HCT116 (cell line): Measurements from ENCODE around the gene KAZN. TPM values are rescaled to one million over a fixed set of nuclear protein-coding genes. Genes with fewer than 3 reads are reported as not detected.

Source experiments
- ATAC-seq: fragments of 200-7000 bp; cut with Tn5 transposase; 2 replicates; pipeline ENCODE4 v1.9.1; 2020; ENCODE audit warnings: mild to moderate bottlenecking, moderate library complexity
- BruUV-seq: library from RNA; stranded (reverse); fragments of 400-500 nt; replicated peaks from 2 replicates; lab custom pipeline; 2021; lab: Mats Ljungman, UMichigan
- CTCF ChIA-PET: fragments of 300-600 bp; sonication (Branson Sonifier 250); formaldehyde crosslinking; loops from one replicate; lab custom pipeline; 2021; ENCODE audit warnings: antibody characterized with exemption; lab: Charles Lee
- POLR2A ChIA-PET: fragments of 300-600, 350-600 bp; sonication (Branson Sonifier 250); formaldehyde crosslinking; loops from one replicate; lab custom pipeline; 2021; ENCODE audit warnings: antibody characterized with exemption; lab: Charles Lee
- RAD21 ChIA-PET, 2 experiments: fragments of 300-600 bp; sonication (Branson Sonifier 250); formaldehyde crosslinking; loops; one replicate each; lab custom pipeline; 2023; ENCODE audit warnings: low total read pairs in 2 of 2; ENCODE audit not compliant: uncharacterized antibody in 2 of 2, unreplicated experiment in 2 of 2, low non-redundant PET in 1 of 2; lab: Charles Lee
- DNase-seq: peaks from one replicate; pipeline ENCODE4 v3.0.0-alpha.2; 2010; ENCODE audit warnings: low read depth, low spot score
- H2AFZ ChIP-seq: fragments of 200-600 bp; shearing (Covaris generic), sonication (generic); 2 replicates; pipeline ENCODE4 v1.6.1; 2017; ENCODE audit warnings: low read depth, mixed run types, mixed read lengths, antibody characterized with exemption, low read length; ENCODE audit not compliant: poor library complexity, severe bottlenecking
- H3K27ac ChIP-seq: 2 replicates; pipeline ENCODE4 v1.5.1; 2012; ENCODE audit warnings: low read depth, low read length
- H3K27me3 ChIP-seq: fragments of 200-600 bp; sonication (generic); 2 replicates; pipeline ENCODE4 v1.6.1; 2016; ENCODE audit warnings: mixed run types, low read length, mixed read lengths; ENCODE audit not compliant: insufficient read depth
- H3K36me3 ChIP-seq, 2 experiments: fragments of 200-500 bp in 1 of 2; fragments of 200-600 bp in 1 of 2; sonication (Bioruptor generic) in 1 of 2; sonication (generic) in 1 of 2; 2 replicates each; pipeline versions ENCODE4 v1.5.1 to v1.6.1; 2014 to 2016; ENCODE audit warnings: low read length in 2 of 2, inconsistent platforms in 1 of 2, mixed read lengths in 1 of 2, mixed run types in 1 of 2; ENCODE audit not compliant: insufficient read depth in 2 of 2, control insufficient read depth in 1 of 2
- H3K4me1 ChIP-seq, 2 experiments: fragments of 200-600 bp in 1 of 2; sonication (generic) in 1 of 2; 2 replicates each; pipeline versions ENCODE4 v1.5.1 to v1.6.1; 2012 to 2017; ENCODE audit warnings: low read length in 2 of 2, inconsistent platforms in 1 of 2, mild to moderate bottlenecking in 1 of 2, mixed read lengths in 1 of 2, mixed run types in 1 of 2, moderate library complexity in 1 of 2; ENCODE audit not compliant: insufficient read depth in 2 of 2, control insufficient read depth in 1 of 2
- H3K4me2 ChIP-seq: fragments of 200-600 bp; sonication (generic); 2 replicates; pipeline ENCODE4 v1.6.1; 2017; ENCODE audit warnings: mixed run types, low read length, mixed read lengths
- H3K4me3 ChIP-seq, 2 experiments: fragments of 200-600 bp in 1 of 2; sonication (generic) in 1 of 2; replicated peaks in 1 of 2; 2 replicates each; pipeline ENCODE4 v1.5.1; 2011 to 2016; ENCODE audit warnings: low read length in 2 of 2, control low read depth in 1 of 2, low read depth in 1 of 2, mild to moderate bottlenecking in 1 of 2, mixed read lengths in 1 of 2, mixed run types in 1 of 2
- H3K79me2 ChIP-seq: fragments of 200-600 bp; sonication (generic); 2 replicates; pipeline ENCODE4 v1.6.1; 2017; ENCODE audit warnings: mild to moderate bottlenecking, mixed run types, low read length, moderate library complexity, mixed read lengths; ENCODE audit not compliant: insufficient read depth
- H3K9ac ChIP-seq: fragments of 200-600 bp; sonication (generic); 2 replicates; pipeline ENCODE4 v1.6.1; 2016; ENCODE audit warnings: low read length, mixed read lengths
- H3K9me2 ChIP-seq: fragments of 200-600 bp; sonication (generic), shearing (Covaris generic); 2 replicates; pipeline ENCODE4 v1.6.1; 2017; ENCODE audit warnings: mixed run types, mild to moderate bottlenecking, moderate library complexity; ENCODE audit not compliant: insufficient read depth
- H3K9me3 ChIP-seq, 2 experiments: fragments of 200-500 bp in 1 of 2; fragments of 200-600 bp in 1 of 2; sonication (Bioruptor generic) in 1 of 2; sonication (generic) in 1 of 2; 2 replicates each; pipeline ENCODE4 v1.6.1; 2014 to 2017; ENCODE audit warnings: low read length in 2 of 2, mixed read lengths in 2 of 2, inconsistent platforms in 1 of 2, low read depth in 1 of 2, mild to moderate bottlenecking in 1 of 2, mixed run types in 1 of 2, moderate library complexity in 1 of 2; ENCODE audit not compliant: control insufficient read depth in 1 of 2, insufficient read depth in 1 of 2
- H4K20me1 ChIP-seq: fragments of 200-600 bp; sonication (generic), shearing (Covaris generic); 2 replicates; pipeline ENCODE4 v1.6.1; 2017; ENCODE audit warnings: mixed run types, mild to moderate bottlenecking, moderate library complexity; ENCODE audit not compliant: insufficient read depth
- CBX3 ChIP-seq: IDR thresholded peaks from 2 replicates; pipeline ENCODE4 v1.6.1; 2012; ENCODE audit warnings: low read depth
- CEBPB ChIP-seq: IDR thresholded peaks from 2 replicates; pipeline ENCODE4 v1.6.1; 2012; ENCODE audit warnings: low read depth
- EGR1 ChIP-seq: IDR thresholded peaks from 2 replicates; pipeline ENCODE4 v1.6.1; 2012; ENCODE audit warnings: low read depth
- EZH2 ChIP-seq: fragments of 200-600 bp; sonication (generic); IDR thresholded peaks from 2 replicates; pipeline ENCODE4 v1.6.1; 2017; ENCODE audit warnings: antibody characterized with exemption, mixed run types
- EZH2phosphoT487 ChIP-seq: fragments of 200-600 bp; IDR thresholded peaks from 2 replicates; pipeline ENCODE4 v1.6.1; 2018; ENCODE audit warnings: antibody characterized with exemption, borderline replicate concordance
- JUND ChIP-seq: IDR thresholded peaks from 2 replicates; pipeline ENCODE4 v1.6.1; 2012
- POLR2AphosphoS5 ChIP-seq: IDR thresholded peaks from 2 replicates; pipeline ENCODE4 v1.6.1; 2011; ENCODE audit warnings: mild to moderate bottlenecking, low read depth, low read length, moderate library complexity
- TCF7L2 ChIP-seq: IDR thresholded peaks from 2 replicates; pipeline ENCODE4 v1.7.0; 2011; ENCODE audit warnings: borderline replicate concordance, inconsistent platforms; ENCODE audit not compliant: insufficient read depth, insufficient read length; ENCODE audit errors: extremely low read depth
- ZFX ChIP-seq: fragments of 450-650 bp; IDR thresholded peaks from 2 replicates; pipeline ENCODE4 v1.6.1; 2017
- ZNF274 ChIP-seq: fragments of 200-500 bp; sonication (Bioruptor generic); IDR thresholded peaks from 2 replicates; pipeline ENCODE4 v1.6.1; 2014; ENCODE audit warnings: mild to moderate bottlenecking, low read depth, low read length, inconsistent platforms
- intact Hi-C: fragments of 100-400 bp; cut with micrococcal nuclease; formaldehyde crosslinking; loops from 2 replicates; pipeline ENCODE4 v1.10.0; 2022
- total RNA-seq: library from RNA; stranded (reverse); gene quantifications from one replicate; pipeline ENCODE4 v1.2.1, GENCODE V29; 2021; ENCODE audit not compliant: unreplicated experiment
- TF ChIP-seq, protein P1 (sequence below): IDR thresholded peaks from 2 replicates; pipeline ENCODE4 v1.6.1; 2011; ENCODE audit warnings: mild to moderate bottlenecking, low read length, moderate library complexity; ENCODE audit not compliant: insufficient replicate concordance; ENCODE audit errors: extremely low read depth
- TF ChIP-seq, protein P2 (sequence below): IDR thresholded peaks from 2 replicates; pipeline ENCODE4 v1.6.1; 2012; ENCODE audit warnings: low read depth
- TF ChIP-seq, protein P3 (sequence below), 3 experiments: fragments of 200-600 bp in 1 of 3; sonication (generic) in 1 of 3; IDR thresholded peaks in 2 of 3; conservative IDR thresholded peaks in 1 of 3; 2 replicates each; pipeline ENCODE4 v1.5.1; 2012 to 2017; ENCODE audit warnings: low read depth in 2 of 3, low read length in 2 of 3, antibody characterized with exemption in 1 of 3, borderline replicate concordance in 1 of 3, control low read depth in 1 of 3, mild to moderate bottlenecking in 1 of 3, mixed read lengths in 1 of 3, mixed run types in 1 of 3, moderate library complexity in 1 of 3; ENCODE audit not compliant: insufficient read depth in 1 of 3

Gene KAZN
- total RNA-seq, 1 experiment from 2014 or later: 13.4 TPM

DNA sequence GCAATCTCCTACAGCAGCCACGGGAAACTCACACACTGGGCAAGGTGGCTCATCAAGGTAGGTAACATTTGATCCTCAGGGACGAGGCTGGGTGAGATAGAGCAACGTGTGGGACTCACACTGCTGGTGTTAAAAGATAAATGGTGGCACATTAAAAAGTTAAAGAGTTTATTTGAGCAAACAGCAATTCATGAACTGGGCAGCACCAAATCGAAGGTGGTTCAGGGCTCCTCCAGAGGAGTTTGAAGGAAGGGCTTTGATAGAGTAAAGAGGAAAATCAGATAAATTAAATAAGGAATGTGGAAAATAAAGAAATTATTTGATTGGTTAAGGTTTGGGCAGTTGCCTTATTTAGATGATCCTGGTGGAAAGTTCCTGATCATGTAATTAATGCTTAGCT lies 531.5 kb downstream of the KAZN start:
- TF ChIP-seq EZH2phosphoT487 (no peak), CEBPB (no peak), ZNF274 (no peak), EZH2 (no peak), POLR2AphosphoS5 (no peak), CBX3 (no peak), JUND (no peak), TCF7L2 (no peak), EGR1 (no peak), ZFX (no peak)
- TF ChIP-seq, protein P1, sequence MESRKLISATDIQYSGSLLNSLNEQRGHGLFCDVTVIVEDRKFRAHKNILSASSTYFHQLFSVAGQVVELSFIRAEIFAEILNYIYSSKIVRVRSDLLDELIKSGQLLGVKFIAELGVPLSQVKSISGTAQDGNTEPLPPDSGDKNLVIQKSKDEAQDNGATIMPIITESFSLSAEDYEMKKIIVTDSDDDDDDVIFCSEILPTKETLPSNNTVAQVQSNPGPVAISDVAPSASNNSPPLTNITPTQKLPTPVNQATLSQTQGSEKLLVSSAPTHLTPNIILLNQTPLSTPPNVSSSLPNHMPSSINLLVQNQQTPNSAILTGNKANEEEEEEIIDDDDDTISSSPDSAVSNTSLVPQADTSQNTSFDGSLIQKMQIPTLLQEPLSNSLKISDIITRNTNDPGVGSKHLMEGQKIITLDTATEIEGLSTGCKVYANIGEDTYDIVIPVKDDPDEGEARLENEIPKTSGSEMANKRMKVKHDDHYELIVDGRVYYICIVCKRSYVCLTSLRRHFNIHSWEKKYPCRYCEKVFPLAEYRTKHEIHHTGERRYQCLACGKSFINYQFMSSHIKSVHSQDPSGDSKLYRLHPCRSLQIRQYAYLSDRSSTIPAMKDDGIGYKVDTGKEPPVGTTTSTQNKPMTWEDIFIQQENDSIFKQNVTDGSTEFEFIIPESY: no peak
- TF ChIP-seq, protein P2, sequence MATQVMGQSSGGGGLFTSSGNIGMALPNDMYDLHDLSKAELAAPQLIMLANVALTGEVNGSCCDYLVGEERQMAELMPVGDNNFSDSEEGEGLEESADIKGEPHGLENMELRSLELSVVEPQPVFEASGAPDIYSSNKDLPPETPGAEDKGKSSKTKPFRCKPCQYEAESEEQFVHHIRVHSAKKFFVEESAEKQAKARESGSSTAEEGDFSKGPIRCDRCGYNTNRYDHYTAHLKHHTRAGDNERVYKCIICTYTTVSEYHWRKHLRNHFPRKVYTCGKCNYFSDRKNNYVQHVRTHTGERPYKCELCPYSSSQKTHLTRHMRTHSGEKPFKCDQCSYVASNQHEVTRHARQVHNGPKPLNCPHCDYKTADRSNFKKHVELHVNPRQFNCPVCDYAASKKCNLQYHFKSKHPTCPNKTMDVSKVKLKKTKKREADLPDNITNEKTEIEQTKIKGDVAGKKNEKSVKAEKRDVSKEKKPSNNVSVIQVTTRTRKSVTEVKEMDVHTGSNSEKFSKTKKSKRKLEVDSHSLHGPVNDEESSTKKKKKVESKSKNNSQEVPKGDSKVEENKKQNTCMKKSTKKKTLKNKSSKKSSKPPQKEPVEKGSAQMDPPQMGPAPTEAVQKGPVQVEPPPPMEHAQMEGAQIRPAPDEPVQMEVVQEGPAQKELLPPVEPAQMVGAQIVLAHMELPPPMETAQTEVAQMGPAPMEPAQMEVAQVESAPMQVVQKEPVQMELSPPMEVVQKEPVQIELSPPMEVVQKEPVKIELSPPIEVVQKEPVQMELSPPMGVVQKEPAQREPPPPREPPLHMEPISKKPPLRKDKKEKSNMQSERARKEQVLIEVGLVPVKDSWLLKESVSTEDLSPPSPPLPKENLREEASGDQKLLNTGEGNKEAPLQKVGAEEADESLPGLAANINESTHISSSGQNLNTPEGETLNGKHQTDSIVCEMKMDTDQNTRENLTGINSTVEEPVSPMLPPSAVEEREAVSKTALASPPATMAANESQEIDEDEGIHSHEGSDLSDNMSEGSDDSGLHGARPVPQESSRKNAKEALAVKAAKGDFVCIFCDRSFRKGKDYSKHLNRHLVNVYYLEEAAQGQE: no peak
- TF ChIP-seq, protein P3, sequence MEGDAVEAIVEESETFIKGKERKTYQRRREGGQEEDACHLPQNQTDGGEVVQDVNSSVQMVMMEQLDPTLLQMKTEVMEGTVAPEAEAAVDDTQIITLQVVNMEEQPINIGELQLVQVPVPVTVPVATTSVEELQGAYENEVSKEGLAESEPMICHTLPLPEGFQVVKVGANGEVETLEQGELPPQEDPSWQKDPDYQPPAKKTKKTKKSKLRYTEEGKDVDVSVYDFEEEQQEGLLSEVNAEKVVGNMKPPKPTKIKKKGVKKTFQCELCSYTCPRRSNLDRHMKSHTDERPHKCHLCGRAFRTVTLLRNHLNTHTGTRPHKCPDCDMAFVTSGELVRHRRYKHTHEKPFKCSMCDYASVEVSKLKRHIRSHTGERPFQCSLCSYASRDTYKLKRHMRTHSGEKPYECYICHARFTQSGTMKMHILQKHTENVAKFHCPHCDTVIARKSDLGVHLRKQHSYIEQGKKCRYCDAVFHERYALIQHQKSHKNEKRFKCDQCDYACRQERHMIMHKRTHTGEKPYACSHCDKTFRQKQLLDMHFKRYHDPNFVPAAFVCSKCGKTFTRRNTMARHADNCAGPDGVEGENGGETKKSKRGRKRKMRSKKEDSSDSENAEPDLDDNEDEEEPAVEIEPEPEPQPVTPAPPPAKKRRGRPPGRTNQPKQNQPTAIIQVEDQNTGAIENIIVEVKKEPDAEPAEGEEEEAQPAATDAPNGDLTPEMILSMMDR (IDR thresholded peaks at IDR 0.05 in 2 of 3, conservative IDR thresholded peaks at IDR 0.05 in 1 of 3; ENCODE audit: borderline replicate concordance in 1 of 3, insufficient read depth in 1 of 3, low read depth in 2 of 3, low read length in 2 of 3): no peak
- Histone ChIP-seq H3K36me3 (no peaks in the 10 kb centered on the region), H3K4me1 (peaks cover 0 to 6% of the 10 kb centered on the region in 2 experiments; a peak in 1 of 4 replicates), H3K9me2 (no peaks in the 10 kb centered on the region), H3K9me3 (no peaks in the 10 kb centered on the region), H3K79me2 (no peaks in the 10 kb centered on the region), H2AFZ (no peak overlapping the region), H3K9ac (no peak overlapping the region), H3K27me3 (no peaks in the 10 kb centered on the region), H4K20me1 (no peaks in the 10 kb centered on the region), H3K4me3 (no peak overlapping the region), H3K27ac (no peak overlapping the region), H3K4me2 (no peak overlapping the region)
- no peak for DNase-seq
- no peak for ATAC-seq
- ChIA-PET POLR2A (no interaction called here), RAD21 (no interaction called here), CTCF (interaction anchor here (1.3 to 2.4 kb wide), 3 partner anchors 13 to 370 kb away, joined by 3 to 20 read pairs (median 5); no protein-coding TSS in a partner anchor)
- no TSS peak for BruUV-seq
- intact Hi-C loops: loop anchor here (2.0 to 5.0 kb wide), 2 partner anchors 72 to 301 kb away; no protein-coding TSS in a partner anchor
